MCF 10A (cell line): Measurements from ENCODE around the gene HJURP. TPM values are rescaled to one million over a fixed set of nuclear protein-coding genes. Genes with fewer than 3 reads are reported as not detected.

Experiments
- BruUV-seq: library from RNA; stranded (reverse); fragments of 400-500 nt; replicated peaks from 2 replicates; lab custom pipeline; 2021; lab: Mats Ljungman, UMichigan
- CTCF ChIA-PET: fragments of 300-600 bp; sonication (Branson Sonifier 250); formaldehyde crosslinking; extraction: SDS; loops from one replicate; lab custom pipeline; 2021; ENCODE audit warnings: antibody characterized with exemption, inconsistent platforms; lab: Yijun Ruan, JAX
- POLR2A ChIA-PET: fragments of 300-600, 350-650 bp; sonication (Branson Sonifier 250); formaldehyde crosslinking; extraction: SDS; loops from one replicate; lab custom pipeline; 2020; ENCODE audit warnings: antibody characterized with exemption, inconsistent platforms; lab: Yijun Ruan, JAX
- DNase-seq: peaks from one replicate; pipeline ENCODE4 v3.0.0-alpha.2; 2018; ENCODE audit not compliant: unreplicated experiment
- H3K27ac Mint-ChIP-seq: one replicate; pipeline ENCODE4 v1.8.0; 2022; ENCODE audit warnings: mild to moderate bottlenecking, low read depth, mixed read lengths; ENCODE audit not compliant: unreplicated experiment
- H3K27me3 Mint-ChIP-seq: one replicate; pipeline ENCODE4 v1.8.0; 2022; ENCODE audit warnings: mixed read lengths; ENCODE audit not compliant: insufficient read depth, unreplicated experiment
- H3K36me3 Mint-ChIP-seq: one replicate; pipeline ENCODE4 v1.8.0; 2022; ENCODE audit warnings: mild to moderate bottlenecking, moderate library complexity, mixed read lengths; ENCODE audit not compliant: insufficient read depth, unreplicated experiment
- H3K4me1 Mint-ChIP-seq: one replicate; pipeline ENCODE4 v1.8.0; 2022; ENCODE audit warnings: mixed read lengths; ENCODE audit not compliant: insufficient read depth, unreplicated experiment
- H3K4me3 Mint-ChIP-seq: one replicate; pipeline ENCODE4 v1.8.0; 2022; ENCODE audit warnings: mild to moderate bottlenecking, moderate library complexity, mixed read lengths; ENCODE audit not compliant: unreplicated experiment
- H3K9me3 Mint-ChIP-seq: one replicate; pipeline ENCODE4 v1.8.0; 2022; ENCODE audit warnings: mixed read lengths; ENCODE audit not compliant: unreplicated experiment
- intact Hi-C: fragments of 100-400 bp; cut with micrococcal nuclease; formaldehyde crosslinking; loops from 2 replicates; pipeline ENCODE4 v1.14.1; 2022
- total RNA-seq: library from RNA; stranded (reverse); gene quantifications from 2 replicates; pipeline ENCODE4 v1.2.3, GENCODE V29; 2022
- TF ChIP-seq, protein P1 (sequence below): fragments of 200-600 bp; IDR thresholded peaks from one replicate; pipeline ENCODE4 v1.8.0; 2022; ENCODE audit warnings: antibody characterized with exemption, mild to moderate bottlenecking; ENCODE audit not compliant: unreplicated experiment

HJURP gene
- total RNA-seq, 1 experiment from 2014 or later: 29.3 TPM

DNA sequence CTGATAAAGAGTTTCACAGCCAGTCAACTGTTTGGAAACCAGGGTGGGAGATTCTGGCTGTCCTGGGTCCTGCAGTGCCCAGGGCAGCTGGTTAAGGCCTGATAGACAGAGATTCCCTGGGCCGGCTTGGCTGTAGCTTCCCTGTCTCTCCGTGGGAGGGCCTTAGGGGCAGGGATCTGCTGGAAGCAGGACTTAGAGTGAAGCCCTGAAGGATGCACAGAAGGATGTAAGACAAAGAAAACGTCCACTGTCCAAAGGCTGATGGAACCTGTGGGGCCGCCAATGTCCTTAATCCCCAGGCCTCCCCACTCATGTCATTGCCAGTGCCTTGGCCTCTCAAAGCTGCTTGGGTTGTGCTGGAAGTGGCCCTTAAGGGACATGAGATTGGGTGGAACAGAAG, 43.2 kb downstream of the HJURP start:
- ChIA-PET POLR2A (no interaction called here), CTCF (no interaction called here)
- no TSS peak for BruUV-seq
- TF ChIP-seq, protein P1, sequence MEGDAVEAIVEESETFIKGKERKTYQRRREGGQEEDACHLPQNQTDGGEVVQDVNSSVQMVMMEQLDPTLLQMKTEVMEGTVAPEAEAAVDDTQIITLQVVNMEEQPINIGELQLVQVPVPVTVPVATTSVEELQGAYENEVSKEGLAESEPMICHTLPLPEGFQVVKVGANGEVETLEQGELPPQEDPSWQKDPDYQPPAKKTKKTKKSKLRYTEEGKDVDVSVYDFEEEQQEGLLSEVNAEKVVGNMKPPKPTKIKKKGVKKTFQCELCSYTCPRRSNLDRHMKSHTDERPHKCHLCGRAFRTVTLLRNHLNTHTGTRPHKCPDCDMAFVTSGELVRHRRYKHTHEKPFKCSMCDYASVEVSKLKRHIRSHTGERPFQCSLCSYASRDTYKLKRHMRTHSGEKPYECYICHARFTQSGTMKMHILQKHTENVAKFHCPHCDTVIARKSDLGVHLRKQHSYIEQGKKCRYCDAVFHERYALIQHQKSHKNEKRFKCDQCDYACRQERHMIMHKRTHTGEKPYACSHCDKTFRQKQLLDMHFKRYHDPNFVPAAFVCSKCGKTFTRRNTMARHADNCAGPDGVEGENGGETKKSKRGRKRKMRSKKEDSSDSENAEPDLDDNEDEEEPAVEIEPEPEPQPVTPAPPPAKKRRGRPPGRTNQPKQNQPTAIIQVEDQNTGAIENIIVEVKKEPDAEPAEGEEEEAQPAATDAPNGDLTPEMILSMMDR: no peak
- Mint-ChIP-seq H3K4me1 (no peaks in the 10 kb centered on the region), H3K4me3 (no peak overlapping the region), H3K27ac (no peak overlapping the region), H3K9me3 (no peaks in the 10 kb centered on the region), H3K27me3 (peaks cover 13% of the 10 kb centered on the region), H3K36me3 (no peaks in the 10 kb centered on the region)
- intact Hi-C loops: no loop called here
- DNase-seq: no peak

DNA sequence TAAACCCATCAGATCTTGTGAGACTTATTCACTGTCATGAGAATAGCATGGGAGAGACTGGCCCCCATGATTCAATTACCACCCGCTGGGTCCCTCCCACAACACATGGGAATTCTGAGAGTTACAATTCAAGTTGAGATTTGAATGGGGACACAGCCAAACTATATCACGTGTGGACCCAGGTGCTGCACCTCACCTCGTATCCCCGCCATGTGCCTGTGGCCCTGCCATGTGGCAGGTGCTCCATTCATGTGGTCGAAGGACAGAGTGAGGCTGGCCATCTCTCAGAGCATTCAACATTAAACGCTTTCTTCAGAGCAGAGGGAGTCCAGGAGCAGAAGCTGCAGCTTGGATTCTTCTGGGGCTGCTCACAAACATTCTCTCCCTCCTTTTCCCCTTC, 44.0 kb downstream of the HJURP start:
- H3K27me3 Mint-ChIP-seq: peaks cover 13% of the 10 kb centered on the region
- H3K36me3 Mint-ChIP-seq: no peaks in the 10 kb centered on the region
- H3K27ac Mint-ChIP-seq: no peak overlapping the region
- intact Hi-C loops: no loop called here
- DNase-seq: no peak
- CTCF ChIA-PET: no interaction called here
- no peaks in the 10 kb centered on the region for H3K9me3 Mint-ChIP-seq
- TF ChIP-seq, protein P1: no peak
- no peaks in the 10 kb centered on the region for H3K4me1 Mint-ChIP-seq
- no peak overlapping the region for H3K4me3 Mint-ChIP-seq
- POLR2A ChIA-PET: no interaction called here
- BruUV-seq: no TSS peak

DNA sequence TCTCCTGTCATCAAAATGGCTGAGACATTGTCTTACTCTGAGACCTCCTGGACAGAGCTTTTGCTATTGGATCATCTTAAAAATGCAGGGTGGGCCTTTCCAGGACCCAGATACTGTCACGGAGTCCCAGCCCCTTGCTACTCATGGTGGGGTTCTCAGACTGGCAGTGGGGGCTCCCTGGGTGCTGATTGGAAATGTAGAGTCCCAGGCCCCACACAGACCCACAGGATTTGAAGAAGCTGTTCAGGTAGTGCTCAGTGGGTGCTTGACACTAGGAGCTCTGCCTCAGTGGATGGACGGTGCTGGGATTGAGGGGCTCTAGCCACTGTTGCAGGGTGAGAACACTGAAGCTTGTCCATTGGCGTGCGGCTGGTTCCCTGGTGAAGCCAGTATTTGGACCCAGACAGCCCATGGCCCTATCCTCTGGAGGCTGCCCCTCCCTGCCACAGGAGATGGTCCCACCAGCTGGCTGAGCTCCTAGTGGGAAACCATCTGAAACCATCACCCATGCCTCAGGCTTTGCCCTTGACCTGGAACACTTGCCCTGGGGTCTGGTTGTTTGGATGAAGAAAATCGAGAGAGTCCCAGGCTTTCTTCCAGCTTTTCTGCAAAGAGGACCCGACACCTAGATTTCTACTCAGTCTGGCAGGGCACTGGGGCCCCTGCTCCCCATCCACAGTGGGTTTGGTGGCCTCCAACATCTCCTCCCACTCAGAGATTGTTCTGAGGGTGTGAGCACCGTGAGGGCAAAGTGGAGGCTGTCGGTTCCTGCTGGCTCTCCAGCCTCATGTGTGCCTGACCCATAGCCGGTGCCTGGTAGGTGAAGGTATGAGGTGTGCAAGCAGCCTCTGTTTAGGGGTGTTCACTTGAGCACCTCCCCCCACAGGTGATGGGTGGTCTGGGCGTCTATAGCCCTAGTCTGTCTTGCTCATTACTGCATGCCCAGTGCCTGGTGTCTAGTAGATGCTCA, 46.1 kb downstream of the HJURP start:
- Mint-ChIP-seq H3K9me3 (no peaks in the 10 kb centered on the region), H3K36me3 (no peaks in the 10 kb centered on the region), H3K27me3 (peaks cover 13% of the 10 kb centered on the region), H3K4me3 (no peak overlapping the region), H3K4me1 (no peaks in the 10 kb centered on the region), H3K27ac (no peak overlapping the region)
- intact Hi-C loops: no loop called here
- no TSS peak for BruUV-seq
- CTCF ChIA-PET: no interaction called here
- TF ChIP-seq, protein P1: no peak
- POLR2A ChIA-PET: no interaction called here
- DNase-seq: no peak

DNA sequence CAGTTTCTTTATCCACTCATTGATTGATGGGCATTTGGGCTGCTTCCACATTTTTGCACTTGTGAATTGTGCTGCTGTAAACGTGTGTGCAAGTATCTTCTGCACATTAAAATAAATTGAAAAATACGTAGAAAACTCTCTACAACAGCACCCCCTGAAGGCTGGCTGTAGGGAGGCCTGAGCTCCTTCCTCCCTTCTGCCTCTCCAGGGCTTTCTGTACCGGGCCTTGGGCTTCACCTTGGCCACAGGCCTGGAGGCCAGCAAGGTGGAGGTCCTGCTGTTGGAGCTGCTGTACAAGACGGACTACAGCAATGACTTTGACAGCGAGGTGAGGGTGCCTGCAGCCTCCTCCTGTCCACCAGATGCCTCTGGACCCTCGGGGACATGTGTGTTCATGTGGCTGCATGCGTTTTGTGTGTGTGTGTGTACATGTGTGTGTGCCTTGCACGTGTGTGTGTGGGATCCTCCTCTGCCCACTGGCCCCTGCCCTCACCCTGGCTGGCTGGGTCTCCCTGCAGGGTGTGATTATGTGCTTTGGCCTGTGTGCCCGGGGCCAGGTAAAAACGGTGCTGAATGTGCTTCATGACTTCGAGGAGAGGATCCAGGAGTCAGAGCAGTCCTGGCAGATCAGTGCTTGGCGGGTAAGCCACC, 47.0 kb downstream of the HJURP start:
- Mint-ChIP-seq H3K27me3 (peaks cover 13% of the 10 kb centered on the region), H3K27ac (no peak overlapping the region), H3K4me3 (no peak overlapping the region), H3K4me1 (no peaks in the 10 kb centered on the region), H3K9me3 (no peaks in the 10 kb centered on the region), H3K36me3 (no peaks in the 10 kb centered on the region)
- DNase-seq: peak; percentile 9
- ChIA-PET CTCF (no interaction called here), POLR2A (no interaction called here)
- BruUV-seq: no TSS peak
- TF ChIP-seq, protein P1: no peak
- intact Hi-C loops: no loop called here
